Erythroblast (primary cell): ENCODE results near the gene LYPD6B.

Experiments
- DNase-seq, 2 experiments: peaks; one replicate each; lab custom pipeline; 2025; lab: John Stamatoyannopoulos, UW
- GATA1 ChIP-seq: IDR thresholded peaks from 2 replicates; pipeline ENCODE4 v1.6.1; 2011; ENCODE audit warnings: low read depth, mild to moderate bottlenecking, control low read depth, low read length, moderate library complexity
- POLR2A ChIP-seq: IDR thresholded peaks from 2 replicates; pipeline ENCODE4 v1.6.1; 2011; ENCODE audit warnings: mild to moderate bottlenecking, low read length

The LYPD6B gene

GRCh38 chr2:149149007-149149297, 110.5 kb downstream of the LYPD6B start:
- no peak for DNase-seq
- TF ChIP-seq POLR2A: no peak
- TF ChIP-seq GATA1: no peak

GRCh38 chr2:149152469-149152953, 114.0 kb downstream of the LYPD6B start:
- DNase-seq: no peak
- TF ChIP-seq POLR2A: no peak

- TF ChIP-seq POLR2A (no peak), GATA1 (no peak)
- DNase-seq: no peak
Observed at GRCh38 chr2:149155196-149155969, 116.9 kb downstream of the LYPD6B start.

- TF ChIP-seq GATA1 (no peak), POLR2A (no peak)
- no peak for DNase-seq
Observed at GRCh38 chr2:149155988-149156387, 117.5 kb downstream of the LYPD6B start.

GRCh38 chr2:149156971-149157740, 118.7 kb downstream of the LYPD6B start:
- no peak for TF ChIP-seq GATA1
- no peak for TF ChIP-seq POLR2A
- no peak for DNase-seq

- TF ChIP-seq GATA1 (no peak), POLR2A (no peak)
- DNase-seq: no peak
Observed at GRCh38 chr2:149158957-149159356, 120.5 kb downstream of the LYPD6B start.

- no peak for TF ChIP-seq GATA1
- no peak for TF ChIP-seq POLR2A
- no peak for DNase-seq
Observed at GRCh38 chr2:149160195-149160594, 121.7 kb downstream of the LYPD6B start.

GRCh38 chr2:149160701-149161217, 122.3 kb downstream of the LYPD6B start:
- DNase-seq: no peak
- no peak for TF ChIP-seq POLR2A
- no peak for TF ChIP-seq GATA1

GRCh38 chr2:149161481-149162225, 123.2 kb downstream of the LYPD6B start:
- no peak for TF ChIP-seq POLR2A
- no peak for TF ChIP-seq GATA1
- DNase-seq: no peak

GRCh38 chr2:149164296-149164695, 125.8 kb downstream of the LYPD6B start:
- TF ChIP-seq POLR2A: no peak
- TF ChIP-seq GATA1: no peak
- no peak for DNase-seq

- TF ChIP-seq GATA1 (no peak), POLR2A (no peak)
- DNase-seq: no peak
Observed at GRCh38 chr2:149164827-149165226, 126.3 kb downstream of the LYPD6B start.

GRCh38 chr2:149167001-149167780, 128.7 kb downstream of the LYPD6B start:
- TF ChIP-seq POLR2A (no peak), GATA1 (no peak)

GRCh38 chr2:149167941-149168340, 129.4 kb downstream of the LYPD6B start:
- DNase-seq: no peak
- TF ChIP-seq POLR2A: no peak
- no peak for TF ChIP-seq GATA1

More at GRCh38 chr2:149167001-149167780, 128.7 kb downstream of the LYPD6B start:
- DNase-seq: no peak
